HG03025 (cell line): ENCODE results near the gene KCNH3.

Source experiments
- ATAC-seq: cut with Tn5 transposase; IDR thresholded peaks from one replicate; pipeline ENCODE4 v1.9.1; 2021; ENCODE audit warnings: mild to moderate bottlenecking, moderate library complexity; ENCODE audit not compliant: unreplicated experiment, low FRiP score

KCNH3 gene

GRCh38 chr12:49543914-49544815 lies 5.3 kb downstream of the KCNH3 start:
- ATAC-seq, result no peak

GRCh38 chr12:49545815-49546214 lies 7.0 kb downstream of the KCNH3 start:
- ATAC-seq, result no peak

GRCh38 chr12:49546481-49546880 lies 7.7 kb downstream of the KCNH3 start:
- ATAC-seq, result no peak

- ATAC-seq, result no peak
These were observed 8.4 kb downstream of the KCNH3 start for GRCh38 chr12:49547090-49547690.

GRCh38 chr12:49548481-49548821 lies 9.6 kb downstream of the KCNH3 start:
- ATAC-seq, result no peak

GRCh38 chr12:49548822-49549648 lies 10.2 kb downstream of the KCNH3 start:
- ATAC-seq, result no peak

- ATAC-seq, result no peak
These were observed 11.2 kb downstream of the KCNH3 start for GRCh38 chr12:49549735-49550692.

- no peak for ATAC-seq
These were observed 11.9 kb downstream of the KCNH3 start for GRCh38 chr12:49550693-49551252.

- ATAC-seq, result no peak
These were observed 13.2 kb downstream of the KCNH3 start for GRCh38 chr12:49552014-49552413.

GRCh38 chr12:49552425-49552824 lies 13.6 kb downstream of the KCNH3 start:
- ATAC-seq, result no peak

- no peak for ATAC-seq
These were observed 14.1 kb downstream of the KCNH3 start for GRCh38 chr12:49552899-49553298.

GRCh38 chr12:49553512-49554088 lies 14.8 kb downstream of the KCNH3 start:
- no peak for ATAC-seq

GRCh38 chr12:49554266-49554665 lies 15.4 kb downstream of the KCNH3 start:
- ATAC-seq, result no peak

GRCh38 chr12:49555631-49556390 lies 17.0 kb downstream of the KCNH3 start:
- no peak for ATAC-seq

GRCh38 chr12:49556391-49557186 lies 17.8 kb downstream of the KCNH3 start:
- no peak for ATAC-seq

- ATAC-seq, result no peak
These were observed 18.5 kb downstream of the KCNH3 start for GRCh38 chr12:49557187-49557916.

GRCh38 chr12:49557917-49558215 lies 19.0 kb downstream of the KCNH3 start:
- ATAC-seq, result no peak
